HCT116 (cell line): Measurements from ENCODE around the gene ERP27.

Source experiments
- CEBPB ChIP-seq: IDR thresholded peaks from 2 replicates; pipeline ENCODE4 v1.6.1; 2012; ENCODE audit warnings: low read depth
- CTCF ChIP-seq, 3 experiments: fragments of 200-600 bp in 1 of 3; sonication (generic) in 1 of 3; IDR thresholded peaks in 2 of 3; conservative IDR thresholded peaks in 1 of 3; 2 replicates each; pipeline ENCODE4 v1.5.1; 2012 to 2017; ENCODE audit warnings: low read depth in 2 of 3, low read length in 2 of 3, antibody characterized with exemption in 1 of 3, borderline replicate concordance in 1 of 3, control low read depth in 1 of 3, mild to moderate bottlenecking in 1 of 3, mixed read lengths in 1 of 3, mixed run types in 1 of 3, moderate library complexity in 1 of 3; ENCODE audit not compliant: insufficient read depth in 1 of 3
- EZH2 ChIP-seq: fragments of 200-600 bp; sonication (generic); IDR thresholded peaks from 2 replicates; pipeline ENCODE4 v1.6.1; 2017; ENCODE audit warnings: antibody characterized with exemption, mixed run types
- EZH2phosphoT487 ChIP-seq: fragments of 200-600 bp; IDR thresholded peaks from 2 replicates; pipeline ENCODE4 v1.6.1; 2018; ENCODE audit warnings: antibody characterized with exemption, borderline replicate concordance
- MAX ChIP-seq: IDR thresholded peaks from 2 replicates; pipeline ENCODE4 v1.6.1; 2012
- POLR2A ChIP-seq: IDR thresholded peaks from 2 replicates; pipeline ENCODE4 v1.7.0; 2011; ENCODE audit warnings: borderline replicate concordance; ENCODE audit not compliant: insufficient read depth, insufficient read length; ENCODE audit errors: extremely low read depth
- POLR2AphosphoS5 ChIP-seq: IDR thresholded peaks from 2 replicates; pipeline ENCODE4 v1.6.1; 2011; ENCODE audit warnings: mild to moderate bottlenecking, low read depth, low read length, moderate library complexity
- RAD21 ChIP-seq: IDR thresholded peaks from 2 replicates; pipeline ENCODE4 v1.6.1; 2012; ENCODE audit warnings: low read depth, mild to moderate bottlenecking
- SRF ChIP-seq: IDR thresholded peaks from 2 replicates; pipeline ENCODE4 v1.6.1; 2012; ENCODE audit warnings: low read depth
- YY1 ChIP-seq: IDR thresholded peaks from 2 replicates; pipeline ENCODE4 v1.6.1; 2011; ENCODE audit warnings: low read length, low read depth, moderate library complexity, mild to moderate bottlenecking; ENCODE audit not compliant: insufficient replicate concordance; ENCODE audit errors: extremely low read depth
- ZBTB33 ChIP-seq: IDR thresholded peaks from 2 replicates; pipeline ENCODE4 v1.6.1; 2011; ENCODE audit warnings: mild to moderate bottlenecking, low read length, moderate library complexity; ENCODE audit not compliant: insufficient replicate concordance; ENCODE audit errors: extremely low read depth
- ZNF274 ChIP-seq: fragments of 200-500 bp; sonication (Bioruptor generic); IDR thresholded peaks from 2 replicates; pipeline ENCODE4 v1.6.1; 2014; ENCODE audit warnings: mild to moderate bottlenecking, low read depth, low read length, inconsistent platforms

GRCh38 chr12:14900521-14901227 lies 37.7 kb downstream of the ERP27 start:
- no peak for TF ChIP-seq CTCF (IDR thresholded peaks at IDR 0.05 in 2 of 3, conservative IDR thresholded peaks at IDR 0.05 in 1 of 3; ENCODE audit: borderline replicate concordance in 1 of 3, insufficient read depth in 1 of 3, low read depth in 2 of 3, low read length in 2 of 3)
- no peak for TF ChIP-seq POLR2AphosphoS5
- no peak for TF ChIP-seq RAD21
- TF ChIP-seq MAX, result no peak
- TF ChIP-seq POLR2A, result no peak
- TF ChIP-seq EZH2, result no peak
- no peak for TF ChIP-seq ZNF274
- no peak for TF ChIP-seq YY1
- no peak for TF ChIP-seq EZH2phosphoT487
- TF ChIP-seq SRF, result no peak
- TF ChIP-seq CEBPB, result no peak
- TF ChIP-seq ZBTB33, result no peak
